Measurements from ENCODE around the gene ZNF593OS.

ZNF593OS gene

GRCh38 chr1:26164036-26164860, 7.4 kb downstream of the ZNF593OS start:
- Histone ChIP-seq H3K4me1 (ENCODE audit: insufficient read depth, low read length) (peaks cover 7% of the 10 kb centered on the region), H3K9me3 (ENCODE audit: insufficient read depth, low read length, severe bottlenecking) (no peaks in the 10 kb centered on the region), H3K4me2 (ENCODE audit: insufficient read depth, low read length) (peak overlapping the region; percentile 62), H4K20me1 (ENCODE audit: insufficient read depth, low read length) (no peaks in the 10 kb centered on the region), H3K79me2 (ENCODE audit: insufficient read depth, low read length) (no peaks in the 10 kb centered on the region), H3K27ac (ENCODE audit: low read length) (no peak overlapping the region), H3K27me3 (ENCODE audit: insufficient read depth, low read length, poor library complexity) (peaks cover 37% of the 10 kb centered on the region), H3K9ac (ENCODE audit: low read depth, low read length) (peak overlapping the region; percentile 26; the same call in 1 of the 2 replicates), H2AFZ (ENCODE audit: low read depth, low read length) (peak overlapping the region; percentile 53), H3K36me3 (ENCODE audit: insufficient read depth, low read length) (no peaks in the 10 kb centered on the region), H3K4me3 (ENCODE audit: low read depth in 1 of 2, low read length in 2 of 2) (peak overlapping the region in 1 of 2 experiments; percentile 39; a peak in 2 of 4 replicates)
- ATAC-seq (ENCODE audit: insufficient read depth, low read depth) (peak; percentile 86), DNase-seq (peak; percentile 45)
- TF ChIP-seq CTCF (IDR thresholded peaks at IDR 0.05; ENCODE audit: borderline replicate concordance, extremely low read depth, low read length, poor library complexity, severe bottlenecking) (peak; percentile 63), EZH2 (IDR thresholded peaks at IDR 0.05; ENCODE audit: borderline replicate concordance, low read depth, low read length, severe bottlenecking) (no peak)

GRCh38 chr1:26163684-26164035, 8.0 kb downstream of the ZNF593OS start:
- H3K4me3 ChIP-seq (ENCODE audit: low read depth in 1 of 2, low read length in 2 of 2) = peak overlapping the region in 1 of 2 experiments; percentile 39; a peak in 1 of 4 replicates
- peaks cover 37% of the 10 kb centered on the region for H3K27me3 ChIP-seq (ENCODE audit: insufficient read depth, low read length, poor library complexity)
- no peaks in the 10 kb centered on the region for H3K79me2 ChIP-seq (ENCODE audit: insufficient read depth, low read length)
- peak overlapping the region; percentile 26; the same call in 1 of the 2 replicates for H3K9ac ChIP-seq (ENCODE audit: low read depth, low read length)
- ATAC-seq (ENCODE audit: insufficient read depth, low read depth) (no peak), DNase-seq (no peak)
- H3K27ac ChIP-seq (ENCODE audit: low read length) = no peak overlapping the region
- no peaks in the 10 kb centered on the region for H3K36me3 ChIP-seq (ENCODE audit: insufficient read depth, low read length)
- H2AFZ ChIP-seq (ENCODE audit: low read depth, low read length) = peak overlapping the region; percentile 50
- peak overlapping the region; percentile 62 for H3K4me2 ChIP-seq (ENCODE audit: insufficient read depth, low read length)
- peaks cover 5% of the 10 kb centered on the region for H3K4me1 ChIP-seq (ENCODE audit: insufficient read depth, low read length)
- TF ChIP-seq EZH2 (IDR thresholded peaks at IDR 0.05; ENCODE audit: borderline replicate concordance, low read depth, low read length, severe bottlenecking) (no peak), CTCF (IDR thresholded peaks at IDR 0.05; ENCODE audit: borderline replicate concordance, extremely low read depth, low read length, poor library complexity, severe bottlenecking) (no peak)
- no peaks in the 10 kb centered on the region for H4K20me1 ChIP-seq (ENCODE audit: insufficient read depth, low read length)
- H3K9me3 ChIP-seq (ENCODE audit: insufficient read depth, low read length, severe bottlenecking) = no peaks in the 10 kb centered on the region

- DNase-seq (no peak), ATAC-seq (ENCODE audit: insufficient read depth, low read depth) (no peak)
- no peaks in the 10 kb centered on the region for H4K20me1 ChIP-seq (ENCODE audit: insufficient read depth, low read length)
- H3K9ac ChIP-seq (ENCODE audit: low read depth, low read length) = no peak overlapping the region
- no peak overlapping the region for H2AFZ ChIP-seq (ENCODE audit: low read depth, low read length)
- TF ChIP-seq EZH2 (IDR thresholded peaks at IDR 0.05; ENCODE audit: borderline replicate concordance, low read depth, low read length, severe bottlenecking) (no peak), CTCF (IDR thresholded peaks at IDR 0.05; ENCODE audit: borderline replicate concordance, extremely low read depth, low read length, poor library complexity, severe bottlenecking) (no peak)
- H3K4me1 ChIP-seq (ENCODE audit: insufficient read depth, low read length) = peaks cover 5% of the 10 kb centered on the region
- no peaks in the 10 kb centered on the region for H3K79me2 ChIP-seq (ENCODE audit: insufficient read depth, low read length)
- no peak overlapping the region for H3K4me3 ChIP-seq (ENCODE audit: low read depth in 1 of 2, low read length in 2 of 2)
- no peaks in the 10 kb centered on the region for H3K9me3 ChIP-seq (ENCODE audit: insufficient read depth, low read length, severe bottlenecking)
- no peak overlapping the region for H3K4me2 ChIP-seq (ENCODE audit: insufficient read depth, low read length)
- peaks cover 41% of the 10 kb centered on the region for H3K27me3 ChIP-seq (ENCODE audit: insufficient read depth, low read length, poor library complexity)
- no peak overlapping the region for H3K27ac ChIP-seq (ENCODE audit: low read length)
- H3K36me3 ChIP-seq (ENCODE audit: insufficient read depth, low read length) = no peaks in the 10 kb centered on the region
Observed at GRCh38 chr1:26162220-26162709, 9.4 kb downstream of the ZNF593OS start.

All from DND-41 (cell line).